Ramos (cell line): ENCODE measurements around the gene DAGLA.

Experiments used
- in situ Hi-C: fragments of 300-500 bp; cut with MboI; formaldehyde crosslinking; loops from one replicate; pipeline ENCODE4 v1.14.3; 2022; ENCODE audit warnings: low sequenced_read_pairs; ENCODE audit not compliant: unreplicated experiment

Gene DAGLA

GRCh38 chr11:61706452-61707400 lies 26.5 kb downstream of the DAGLA start:
- in situ Hi-C loops: no loop called here

GRCh38 chr11:61707574-61707973 lies 27.4 kb downstream of the DAGLA start:
- in situ Hi-C loops: no loop called here

- in situ Hi-C loops: no loop called here
Observed at GRCh38 chr11:61709110-61709509, 28.9 kb downstream of the DAGLA start.

- in situ Hi-C loops: no loop called here
Observed at GRCh38 chr11:61709572-61709971, 29.4 kb downstream of the DAGLA start.

- in situ Hi-C loops: no loop called here
Observed at GRCh38 chr11:61710019-61710418, 29.8 kb downstream of the DAGLA start.

GRCh38 chr11:61711037-61711436 lies 30.8 kb downstream of the DAGLA start:
- in situ Hi-C loops: no loop called here

GRCh38 chr11:61711498-61711897 lies 31.3 kb downstream of the DAGLA start:
- in situ Hi-C loops: no loop called here

GRCh38 chr11:61712314-61712713 lies 32.1 kb downstream of the DAGLA start:
- in situ Hi-C loops: no loop called here

GRCh38 chr11:61712846-61713245 lies 32.7 kb downstream of the DAGLA start:
- in situ Hi-C loops: no loop called here

- in situ Hi-C loops: no loop called here
Observed at GRCh38 chr11:61713464-61713863, 33.3 kb downstream of the DAGLA start.

- in situ Hi-C loops: no loop called here
Observed at GRCh38 chr11:61713906-61714305, 33.7 kb downstream of the DAGLA start.

GRCh38 chr11:61714316-61714715 lies 34.1 kb downstream of the DAGLA start:
- in situ Hi-C loops: no loop called here

- in situ Hi-C loops: no loop called here
Observed at GRCh38 chr11:61714916-61715315, 34.7 kb downstream of the DAGLA start.

- in situ Hi-C loops: no loop called here
Observed at GRCh38 chr11:61715867-61716266, 35.7 kb downstream of the DAGLA start.

- in situ Hi-C loops: no loop called here
Observed at GRCh38 chr11:61716478-61717285, 36.5 kb downstream of the DAGLA start.

- in situ Hi-C loops: no loop called here
Observed at GRCh38 chr11:61717286-61718033, 37.3 kb downstream of the DAGLA start.

- in situ Hi-C loops: no loop called here
Observed at GRCh38 chr11:61718046-61718531, 37.9 kb downstream of the DAGLA start.

GRCh38 chr11:61718621-61719302 lies 38.6 kb downstream of the DAGLA start:
- in situ Hi-C loops: no loop called here

- in situ Hi-C loops: no loop called here
Observed at GRCh38 chr11:61719978-61720377, 39.8 kb downstream of the DAGLA start.

GRCh38 chr11:61720597-61720996 lies 40.4 kb downstream of the DAGLA start:
- in situ Hi-C loops: no loop called here
